ENCODE results near the gene CFAP45.

CFAP45 gene

GRCh38 chr1:159847231-159847630 lies 52.7 kb downstream of the CFAP45 start:
- no peak for DNase-seq

DNA sequence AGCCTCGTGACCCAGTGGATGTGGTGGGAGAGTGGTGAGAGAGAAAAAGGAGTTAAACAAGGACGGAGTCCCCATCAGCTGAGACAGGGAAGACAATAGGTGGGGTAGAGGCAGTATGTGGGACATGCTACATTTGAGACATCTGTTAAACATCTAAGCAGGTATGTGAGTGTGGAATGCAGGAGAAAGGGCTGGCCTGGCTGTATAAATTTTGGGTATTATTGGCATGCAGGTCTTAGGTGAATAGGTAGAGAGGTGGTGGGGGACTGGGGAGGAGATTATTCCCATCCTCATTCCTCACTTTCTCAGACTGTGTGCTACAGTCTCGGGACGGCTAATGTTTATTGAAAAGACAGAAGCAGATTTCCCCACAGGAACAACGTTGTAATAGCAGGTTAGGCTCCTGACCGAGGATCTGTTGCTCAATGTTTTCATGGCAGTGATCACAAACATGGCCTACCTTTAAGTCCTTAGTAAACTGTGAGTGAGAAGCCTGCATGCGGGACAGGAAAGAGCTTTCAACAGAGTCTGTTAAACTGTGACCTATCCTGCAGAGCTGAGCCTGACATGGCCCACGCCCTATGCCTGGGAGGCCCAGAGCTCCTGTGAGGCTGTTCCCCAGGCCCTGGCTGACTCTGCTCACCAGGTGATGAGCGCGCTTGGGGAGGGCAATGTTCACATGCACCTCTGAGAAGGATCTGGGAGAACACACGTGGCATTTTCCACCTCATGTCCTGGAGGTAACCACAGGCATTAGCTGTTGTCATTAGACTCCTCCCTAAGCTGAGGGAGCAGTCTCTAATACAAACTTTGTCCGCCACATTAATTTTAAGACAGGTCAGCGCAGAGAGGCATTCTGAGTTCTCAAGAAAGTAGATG lies 54.0 kb downstream of the CFAP45 start:
- DNase-seq: no peak

DNA sequence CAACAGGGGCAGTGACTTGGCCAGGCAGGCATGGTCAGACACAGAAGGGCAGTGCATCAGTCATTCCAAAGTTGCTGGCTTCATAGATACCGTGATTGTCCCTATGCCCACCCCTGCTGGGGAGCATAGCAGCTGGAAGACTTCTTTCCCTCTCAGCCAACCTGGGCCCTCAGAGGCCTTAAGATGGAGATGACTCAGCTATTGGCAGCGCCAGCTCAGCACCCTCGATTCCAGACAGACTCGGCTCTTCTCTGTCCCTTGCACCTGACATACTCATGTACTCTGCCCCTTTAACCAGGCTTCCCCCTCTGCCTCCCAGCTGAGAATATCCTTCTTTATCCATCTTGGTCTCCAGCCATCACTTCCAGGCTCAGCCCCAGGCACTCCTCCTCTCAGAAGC lies 56.5 kb downstream of the CFAP45 start:
- DNase-seq: no peak

GRCh38 chr1:159841749-159842148 lies 58.2 kb downstream of the CFAP45 start:
- DNase-seq: no peak

- DNase-seq: no peak
Measured at GRCh38 chr1:159839116-159839849, 60.7 kb downstream of the CFAP45 start.

DNA sequence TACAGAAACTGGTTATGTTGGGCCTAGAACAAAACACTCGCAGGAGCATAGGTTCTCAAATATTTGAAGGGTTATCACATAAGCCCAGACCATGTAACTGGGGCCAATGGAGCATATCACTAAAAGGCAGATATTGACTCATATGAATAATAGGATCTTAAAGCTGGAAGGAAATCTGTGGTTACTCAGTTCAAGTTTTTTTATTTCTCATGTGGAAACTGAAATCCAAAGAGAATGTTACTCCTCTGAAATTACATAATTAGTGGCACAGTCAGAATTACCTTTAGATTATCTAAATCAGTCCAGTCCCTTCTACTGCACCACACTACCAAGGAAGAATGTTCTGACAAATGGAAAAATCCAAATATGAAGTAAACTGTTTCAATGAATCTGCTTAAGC lies 61.2 kb downstream of the CFAP45 start:
- DNase-seq: no peak

- no peak for DNase-seq
Measured at GRCh38 chr1:159835862-159836525, 64.0 kb downstream of the CFAP45 start.

DNA sequence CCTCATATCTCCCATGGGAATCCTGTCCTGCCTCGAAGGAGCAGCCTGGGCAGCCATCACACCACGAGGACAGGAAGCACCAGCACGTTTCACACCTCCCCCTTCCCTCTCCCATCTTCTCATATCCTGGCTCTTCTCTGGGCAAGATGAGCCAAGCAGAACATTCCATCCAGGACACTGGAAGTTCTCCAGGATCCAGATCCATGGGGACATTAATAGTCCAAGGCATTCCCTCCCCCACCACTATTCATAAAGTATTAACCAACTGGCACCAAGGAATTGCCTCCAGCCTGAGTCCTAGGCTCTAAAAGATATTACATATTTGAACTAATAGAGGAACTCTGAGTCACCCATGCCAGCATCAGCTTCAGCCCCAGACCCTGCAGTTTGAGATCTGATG lies 64.6 kb downstream of the CFAP45 start:
- no peak for DNase-seq

DNA sequence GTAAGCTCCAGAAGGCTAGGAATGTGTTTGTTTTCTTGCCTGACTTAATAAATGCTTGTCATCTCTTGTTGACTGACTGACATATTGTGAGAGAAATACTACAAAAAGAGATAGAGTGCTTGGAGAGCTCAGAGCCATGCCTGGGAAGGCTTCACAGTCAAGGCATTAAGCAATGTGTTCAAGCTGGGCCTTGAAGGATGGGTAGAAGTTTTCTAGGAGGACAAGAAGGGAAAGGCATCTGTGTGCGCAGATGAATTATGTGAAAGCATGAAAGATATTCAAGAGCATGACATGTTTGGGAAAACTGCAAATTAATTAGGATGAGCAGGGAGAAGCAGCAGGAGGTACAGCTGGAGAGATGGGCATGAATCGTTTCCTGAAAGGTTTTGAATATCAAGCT lies 67.7 kb downstream of the CFAP45 start:
- no peak for DNase-seq

GRCh38 chr1:159831412-159832141 lies 68.4 kb downstream of the CFAP45 start:
- DNase-seq: no peak

- no peak for DNase-seq
Measured at GRCh38 chr1:159830722-159831121, 69.2 kb downstream of the CFAP45 start.

GRCh38 chr1:159829822-159830465 lies 70.0 kb downstream of the CFAP45 start:
- no peak for DNase-seq

- no peak for DNase-seq
Measured at GRCh38 chr1:159829273-159829634, 70.7 kb downstream of the CFAP45 start.

DNA sequence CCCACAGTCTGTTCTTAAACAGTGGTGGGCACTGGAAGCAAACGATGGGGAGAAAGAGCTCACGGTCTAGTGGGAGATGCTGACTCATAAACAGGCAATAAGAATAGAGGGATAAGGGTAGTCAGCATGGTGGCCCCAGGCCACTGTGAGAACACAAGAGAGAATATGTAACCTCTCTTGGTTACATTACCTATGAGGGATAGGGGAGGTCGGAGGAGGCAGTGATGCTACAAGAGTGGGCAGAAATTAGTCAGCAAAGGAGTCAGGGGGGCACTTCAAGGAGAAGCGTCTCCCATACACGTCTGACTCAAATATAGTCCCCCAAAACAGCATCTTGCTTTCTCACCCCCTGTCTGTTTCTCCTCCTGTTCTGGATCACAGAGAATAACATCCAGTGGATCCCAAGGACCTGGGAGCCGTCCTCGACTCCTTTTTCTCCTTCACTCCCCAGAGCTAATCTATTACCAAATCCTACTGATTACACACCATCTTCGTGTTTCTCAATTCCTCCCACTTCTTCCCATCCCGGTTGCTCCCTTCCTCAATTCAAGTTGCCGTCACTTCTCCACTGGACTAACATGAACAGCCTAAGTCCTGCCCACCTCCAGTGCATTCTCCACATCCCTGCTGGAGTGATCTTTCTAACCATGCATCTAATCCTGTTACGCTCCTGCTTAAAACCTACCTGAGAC lies 71.2 kb downstream of the CFAP45 start:
- DNase-seq: no peak

DNA sequence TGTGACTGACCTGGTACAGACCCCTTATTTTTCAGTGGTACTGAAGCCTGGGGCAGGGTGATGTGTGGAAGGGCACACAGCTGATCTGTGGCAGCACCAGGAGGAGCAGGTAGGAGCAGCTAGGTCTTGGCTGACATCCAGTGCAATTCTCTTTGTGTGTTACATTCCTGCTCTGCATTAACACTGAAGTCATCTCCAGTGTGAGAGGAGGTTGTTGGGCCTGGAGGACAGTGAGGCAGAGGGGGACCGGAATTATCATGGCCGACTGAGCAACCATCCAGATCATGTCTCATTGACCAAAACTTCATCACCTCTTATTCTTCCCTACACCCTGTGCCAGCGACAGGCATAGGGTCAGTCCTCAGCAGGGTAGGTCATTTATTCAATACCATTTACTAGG lies 71.8 kb downstream of the CFAP45 start:
- DNase-seq: no peak

- no peak for DNase-seq
Measured at GRCh38 chr1:159827549-159827948, 72.4 kb downstream of the CFAP45 start.

DNA sequence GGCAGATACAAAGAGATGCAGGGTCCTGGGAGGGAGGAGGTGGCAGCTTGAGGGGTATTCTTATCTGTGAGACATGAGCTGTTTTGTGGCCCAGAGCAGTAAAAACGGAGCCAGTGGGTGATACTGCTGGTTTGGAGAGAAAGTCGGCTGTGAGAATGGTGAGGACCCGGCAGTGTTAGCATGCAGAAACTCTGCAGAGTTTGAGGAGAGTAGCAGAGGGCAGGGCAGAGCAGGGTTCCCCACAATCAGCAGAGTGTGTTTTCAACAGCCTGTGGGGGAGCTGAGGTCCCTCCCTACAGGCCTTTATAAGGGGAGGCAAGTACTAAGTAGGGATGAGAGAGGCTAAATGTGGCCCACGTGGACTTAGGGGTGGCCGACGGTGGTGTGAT lies 72.9 kb downstream of the CFAP45 start:
- DNase-seq: no peak

GRCh38 chr1:159826441-159827101 lies 73.4 kb downstream of the CFAP45 start, which contains the start of gene SLAMF8:
Gene SLAMF8, plus strand, starts transcription at chr1:159826873. Its CDS starts 26 bp downstream, at chr1:159826899.
- DNase-seq: no peak

DNA sequence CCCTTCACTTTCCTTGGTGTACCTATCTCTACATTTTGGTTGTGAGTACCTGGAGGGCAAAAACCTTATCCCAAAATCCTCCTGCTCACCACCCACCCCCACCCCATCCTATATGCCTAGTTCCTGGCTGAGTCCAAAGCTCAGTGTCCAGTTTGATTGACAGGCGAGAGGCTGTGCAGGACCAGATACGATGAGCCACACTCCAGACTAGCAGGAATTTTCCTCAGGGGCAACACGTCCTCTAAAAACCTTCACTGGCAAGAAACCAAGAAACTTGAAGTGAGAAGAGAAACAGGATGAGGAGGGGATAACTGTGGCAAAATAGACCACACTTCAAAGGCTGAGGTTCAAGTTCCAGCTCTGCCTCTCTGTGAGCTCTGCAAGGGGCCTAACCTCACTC lies 74.4 kb downstream of the CFAP45 start:
- DNase-seq: no peak

GRCh38 chr1:159823406-159823805 lies 76.6 kb downstream of the CFAP45 start:
- no peak for DNase-seq
